HFF-Myc (cell line): ENCODE data around the gene WDR53.
"Not testable (repeated sequence)": the region's sequence is repeated elsewhere in the genome, so short reads cannot be mapped to it uniquely, and the experiment has no call there.

Source experiments
- DNase-seq: peaks from one replicate; pipeline ENCODE4 v3.0.0-alpha.2; 2011; ENCODE audit warnings: low read depth; ENCODE audit errors: extremely low read depth
- H3K4me3 ChIP-seq: replicated peaks from 2 replicates; pipeline ENCODE4 v1.5.1; 2011; ENCODE audit warnings: low read depth, mild to moderate bottlenecking, control low read depth, low read length
- CTCF ChIP-seq: IDR thresholded peaks from 2 replicates; pipeline ENCODE4 v1.5.1; 2012; ENCODE audit warnings: mild to moderate bottlenecking, low read depth, low read length, control low read depth; ENCODE audit errors: missing control alignments

The WDR53 gene

GRCh38 chr3:196558476-196558875, 9.9 kb downstream of the WDR53 start:
- TF ChIP-seq CTCF: no peak
- no peak for DNase-seq

GRCh38 chr3:196557236-196557635, 11.1 kb downstream of the WDR53 start:
- no peak overlapping the region for H3K4me3 ChIP-seq
- TF ChIP-seq CTCF: no peak
- DNase-seq: no peak

More at GRCh38 chr3:196558476-196558875, 9.9 kb downstream of the WDR53 start:
- H3K4me3 ChIP-seq: no peak overlapping the region

- TF ChIP-seq CTCF: no peak
- DNase-seq: no peak
- H3K4me3 ChIP-seq: no peak overlapping the region
Measured at GRCh38 chr3:196555295-196555694, 13.1 kb downstream of the WDR53 start.

GRCh38 chr3:196554205-196554604, 14.1 kb downstream of the WDR53 start:
- DNase-seq: no peak
- no peak for TF ChIP-seq CTCF
- H3K4me3 ChIP-seq: no peak overlapping the region

GRCh38 chr3:196553551-196553950, 14.8 kb downstream of the WDR53 start:
- TF ChIP-seq CTCF: no peak
- H3K4me3 ChIP-seq: no peak overlapping the region
- DNase-seq: no peak

GRCh38 chr3:196552253-196552652, 16.1 kb downstream of the WDR53 start:
- no peak for DNase-seq
- H3K4me3 ChIP-seq: no peak overlapping the region
- no peak for TF ChIP-seq CTCF

- not testable (repeated sequence) for H3K4me3 ChIP-seq, DNase-seq
Measured at GRCh38 chr3:196550172-196550571, 18.2 kb downstream of the WDR53 start.

- DNase-seq, H3K4me3 ChIP-seq: not testable (repeated sequence)
Measured at GRCh38 chr3:196549312-196549711, 19.0 kb downstream of the WDR53 start.
